ENCODE data around the gene TEKT3. TPM values are rescaled to one million over a fixed set of nuclear protein-coding genes. Genes with fewer than 3 reads are reported as not detected.

TEKT3 gene
- polyA plus RNA-seq, 3 donors = not detected

GRCh38 chr17:15379659-15380058, 38.3 kb upstream of the TEKT3 start:
- intact Hi-C loops (cut with micrococcal nuclease) = no loop called here
- Histone ChIP-seq H4K20me1 (ENCODE audit: insufficient read depth, low read length) (no peaks in the 10 kb centered on the region), H2AFZ (ENCODE audit: insufficient read depth, low read depth, low read length, poor library complexity, severe bottlenecking) (no peak overlapping the region), H3K79me2 (ENCODE audit: insufficient read depth, low read length) (no peaks in the 10 kb centered on the region), H3K4me3 (replicated peaks in 1 of 3; ENCODE audit: low read depth in 2 of 3, low read length in 3 of 3) (no peak overlapping the region), H3K9ac (ENCODE audit: insufficient read depth, low read length, poor library complexity, severe bottlenecking) (no peak overlapping the region), H3K27me3 (ENCODE audit: control insufficient read depth in 2 of 2, insufficient read depth in 2 of 2, low read length in 2 of 2) (no peaks in the 10 kb centered on the region), H3K9me3 (replicated peaks in 1 of 2; ENCODE audit: control insufficient read depth in 1 of 2, insufficient read depth in 1 of 2, low read length in 2 of 2) (no peaks in the 10 kb centered on the region), H3K4me2 (replicated peaks; ENCODE audit: extremely low read depth, low read length, poor library complexity, severe bottlenecking) (no peak overlapping the region), H3K27ac (ENCODE audit: low read depth in 1 of 2, low read length in 2 of 2) (no peak overlapping the region), H3K4me1 (ENCODE audit: control insufficient read depth in 1 of 2, insufficient read depth in 2 of 2, low read length in 2 of 2) (peaks cover 0 to 7% of the 10 kb centered on the region in 2 donors), H3K36me3 (replicated peaks in 1 of 2; ENCODE audit: control insufficient read depth in 1 of 2, insufficient read depth in 2 of 2, low read length in 2 of 2) (no peaks in the 10 kb centered on the region)
- Mint-ChIP-seq H3K27ac (no peak overlapping the region), H3K4me1 (peaks cover 8% of the 10 kb centered on the region), H3K4me3 (no peak overlapping the region), H3K27me3 (ENCODE audit: low read depth in 3 of 3) (peaks cover 7 to 9% (median 9%) of the 10 kb centered on the region in 3 donors), H3K9me3 (peaks cover 0 to 4% (median 0%) of the 10 kb centered on the region in 7 donors), H3K36me3 (no peaks in the 10 kb centered on the region)
- no peak for DNase-seq
- TF ChIP-seq CTCF (IDR thresholded peaks at IDR 0.05) = no peak
- no CpG with 5 or more reads among the region's 5 CpGs for WGBS (ENCODE audit: insufficient coverage)

DNA sequence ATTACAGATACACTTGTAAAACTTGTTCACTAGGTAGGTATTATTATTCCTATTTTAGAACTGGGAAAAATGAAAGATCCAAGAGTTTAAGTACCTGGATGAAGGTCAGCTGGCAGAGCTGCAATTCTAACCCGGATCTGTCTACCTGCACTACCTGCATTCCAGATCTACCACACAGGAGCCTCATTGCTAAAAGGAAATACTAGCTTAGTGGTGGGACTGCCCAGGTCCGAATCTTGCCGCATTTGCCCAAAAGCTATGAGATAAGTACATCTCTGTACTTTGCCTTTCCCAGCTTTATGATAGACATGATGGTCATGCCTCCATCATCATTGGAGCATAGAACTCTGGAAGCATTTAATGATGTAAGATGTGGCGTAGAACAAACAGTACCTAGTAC, 36.8 kb upstream of the TEKT3 start:
- Histone ChIP-seq H3K4me2 (replicated peaks; ENCODE audit: extremely low read depth, low read length, poor library complexity, severe bottlenecking) (no peak overlapping the region), H3K79me2 (ENCODE audit: insufficient read depth, low read length) (no peaks in the 10 kb centered on the region), H3K9ac (ENCODE audit: insufficient read depth, low read length, poor library complexity, severe bottlenecking) (no peak overlapping the region), H4K20me1 (ENCODE audit: insufficient read depth, low read length) (no peaks in the 10 kb centered on the region), H3K27ac (ENCODE audit: low read depth in 1 of 2, low read length in 2 of 2) (no peak overlapping the region), H3K4me1 (ENCODE audit: control insufficient read depth in 1 of 2, insufficient read depth in 2 of 2, low read length in 2 of 2) (no peaks in the 10 kb centered on the region), H3K36me3 (replicated peaks in 1 of 2; ENCODE audit: control insufficient read depth in 1 of 2, insufficient read depth in 2 of 2, low read length in 2 of 2) (no peaks in the 10 kb centered on the region), H3K27me3 (ENCODE audit: control insufficient read depth in 2 of 2, insufficient read depth in 2 of 2, low read length in 2 of 2) (no peaks in the 10 kb centered on the region), H3K4me3 (replicated peaks in 1 of 3; ENCODE audit: low read depth in 2 of 3, low read length in 3 of 3) (no peak overlapping the region), H2AFZ (ENCODE audit: insufficient read depth, low read depth, low read length, poor library complexity, severe bottlenecking) (no peak overlapping the region), H3K9me3 (replicated peaks in 1 of 2; ENCODE audit: control insufficient read depth in 1 of 2, insufficient read depth in 1 of 2, low read length in 2 of 2) (no peaks in the 10 kb centered on the region)
- WGBS (ENCODE audit: insufficient coverage) = 100% methylated on average over 1 of the region's 4 CpGs
- TF ChIP-seq CTCF (IDR thresholded peaks at IDR 0.05) = no peak
- peaks cover 0 to 3% (median 0%) of the 10 kb centered on the region in 7 donors for H3K9me3 Mint-ChIP-seq
- H3K27ac Mint-ChIP-seq = no peak overlapping the region
- no peak overlapping the region for H3K4me3 Mint-ChIP-seq
- no peak for DNase-seq
- peaks cover 7 to 13% (median 9%) of the 10 kb centered on the region in 3 donors for H3K27me3 Mint-ChIP-seq (ENCODE audit: low read depth in 3 of 3)
- intact Hi-C loops (cut with micrococcal nuclease) = no loop called here
- H3K4me1 Mint-ChIP-seq = no peaks in the 10 kb centered on the region
- H3K36me3 Mint-ChIP-seq = no peaks in the 10 kb centered on the region

All from CD14-positive monocyte (primary cell).